ENCODE results near the gene CCN5.

- TF ChIP-seq ZNF658 (tag by site-specific recombination; IDR thresholded peaks at IDR 0.05) (no peak), CTCF (tag by site-specific recombination; IDR thresholded peaks at IDR 0.05) (no peak), ZNF830 (tag by site-specific recombination; IDR thresholded peaks at IDR 0.05; ENCODE audit: low read depth) (no peak), ZBTB49 (tag by site-specific recombination; IDR thresholded peaks at IDR 0.05; ENCODE audit: low read depth) (no peak), ZNF621 (tag by site-specific recombination; IDR thresholded peaks at IDR 0.05) (no peak), ZSCAN16 (tag by site-specific recombination; IDR thresholded peaks at IDR 0.05) (no peak), ZSCAN18 (tag by site-specific recombination; IDR thresholded peaks at IDR 0.05) (no peak), ZNF274 (IDR thresholded peaks at IDR 0.05; ENCODE audit: low read length) (no peak), ZNF274 (tag by site-specific recombination; IDR thresholded peaks at IDR 0.05; ENCODE audit: borderline replicate concordance) (no peak), REST (tag by site-specific recombination; IDR thresholded peaks at IDR 0.05) (no peak), ZNF292 (tag by site-specific recombination; IDR thresholded peaks at IDR 0.05; ENCODE audit: borderline replicate concordance, low read depth) (no peak), SP2 (tag by site-specific recombination; IDR thresholded peaks at IDR 0.05) (no peak), ZNF777 (tag by site-specific recombination; IDR thresholded peaks at IDR 0.05; ENCODE audit: borderline replicate concordance) (no peak)
Measured at GRCh38 chr20:44759595-44759994, 44.4 kb downstream of the CCN5 start.
